Non-pigmented ciliary epithelial cell (primary cell): ENCODE measurements around the gene FOXN3.

Experiments used
- DNase-seq: peaks from one replicate; pipeline ENCODE4 v3.0.0-alpha.2; 2010; ENCODE audit warnings: low read depth

FOXN3 gene, protein sequence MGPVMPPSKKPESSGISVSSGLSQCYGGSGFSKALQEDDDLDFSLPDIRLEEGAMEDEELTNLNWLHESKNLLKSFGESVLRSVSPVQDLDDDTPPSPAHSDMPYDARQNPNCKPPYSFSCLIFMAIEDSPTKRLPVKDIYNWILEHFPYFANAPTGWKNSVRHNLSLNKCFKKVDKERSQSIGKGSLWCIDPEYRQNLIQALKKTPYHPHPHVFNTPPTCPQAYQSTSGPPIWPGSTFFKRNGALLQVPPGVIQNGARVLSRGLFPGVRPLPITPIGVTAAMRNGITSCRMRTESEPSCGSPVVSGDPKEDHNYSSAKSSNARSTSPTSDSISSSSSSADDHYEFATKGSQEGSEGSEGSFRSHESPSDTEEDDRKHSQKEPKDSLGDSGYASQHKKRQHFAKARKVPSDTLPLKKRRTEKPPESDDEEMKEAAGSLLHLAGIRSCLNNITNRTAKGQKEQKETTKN

DNA sequence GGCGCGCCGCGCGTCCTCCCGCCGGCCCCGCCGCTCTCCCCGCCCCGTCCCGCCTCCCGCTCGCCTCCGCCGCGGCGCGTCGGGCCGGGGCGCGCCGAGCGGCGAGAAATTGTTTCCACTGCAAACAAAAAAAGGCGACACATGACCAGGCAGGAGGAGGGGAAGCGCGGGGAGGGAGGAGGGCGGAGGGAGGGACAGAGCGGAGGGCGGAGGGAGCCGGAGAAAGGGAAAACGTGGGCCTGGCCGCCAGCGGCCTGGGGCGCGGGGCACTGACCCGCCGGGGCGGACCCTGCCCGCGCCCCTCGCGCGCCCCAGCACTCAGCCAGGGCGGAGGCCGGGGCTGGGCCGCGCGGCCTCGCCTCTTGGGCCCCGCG is at the start of gene FOXN3:
Gene FOXN3, minus strand, starts transcription at position 143 of the 374 bp plus-strand sequence. CDS start 4,757 bp downstream, outside the sequence.
- DNase-seq, result no peak

DNA sequence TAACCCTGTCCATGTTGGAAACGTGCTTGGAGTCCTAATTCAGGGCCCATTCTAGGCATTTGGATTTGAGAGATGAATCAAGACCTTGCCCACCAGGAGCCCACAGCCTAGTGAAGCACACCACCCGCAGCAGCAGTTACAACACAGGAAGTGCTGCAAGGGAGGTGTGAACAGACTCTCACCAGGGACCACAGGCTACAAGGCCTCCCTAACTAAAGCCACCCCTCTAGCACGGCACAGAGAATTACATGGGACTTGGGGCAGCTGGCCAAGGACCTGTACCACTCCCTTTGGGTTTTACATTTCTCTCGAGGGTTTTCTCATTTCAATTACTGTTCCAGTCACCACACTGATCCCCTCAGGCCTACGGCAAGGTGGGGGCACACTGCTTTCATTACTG is 49.5 kb upstream of the FOXN3 start:
- DNase-seq, result no peak

DNA sequence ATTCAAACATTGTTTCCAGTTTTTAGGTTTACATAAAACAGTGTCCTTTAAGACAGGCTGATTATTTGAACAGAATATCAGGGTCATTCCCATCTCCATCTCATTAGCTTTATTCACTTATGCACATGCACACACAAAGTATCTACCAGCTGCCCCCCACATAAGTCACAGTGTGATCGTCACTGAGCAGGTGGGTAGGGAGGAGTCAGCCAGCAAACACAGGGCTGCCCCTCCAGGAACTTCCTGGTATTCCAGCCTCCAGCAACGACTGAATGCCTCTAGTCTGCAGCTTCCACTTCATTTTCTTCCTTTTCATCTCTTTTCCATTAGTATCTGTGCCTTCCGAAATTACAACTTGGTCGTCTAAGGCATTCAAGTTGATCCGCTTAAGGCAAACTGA is 48.8 kb upstream of the FOXN3 start:
- no peak for DNase-seq

DNA sequence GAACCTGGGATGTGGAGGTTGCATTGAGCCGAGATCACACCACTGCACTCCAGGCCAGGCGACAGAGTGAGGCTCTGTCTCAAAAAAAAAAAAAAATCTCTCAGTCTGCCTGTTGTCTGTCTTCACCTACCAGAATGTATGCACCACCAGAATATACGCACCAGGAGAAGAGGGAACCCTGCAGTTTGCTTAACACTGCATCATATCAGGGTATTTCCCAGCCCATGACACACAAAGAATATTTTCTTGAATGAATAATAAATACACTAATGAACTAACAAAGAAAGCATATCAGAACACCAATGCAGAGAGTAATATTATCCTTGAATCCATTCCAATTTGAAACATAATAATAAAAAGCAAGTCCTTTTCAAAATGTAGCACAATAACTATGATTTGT is 44.2 kb upstream of the FOXN3 start:
- no peak for DNase-seq

DNA sequence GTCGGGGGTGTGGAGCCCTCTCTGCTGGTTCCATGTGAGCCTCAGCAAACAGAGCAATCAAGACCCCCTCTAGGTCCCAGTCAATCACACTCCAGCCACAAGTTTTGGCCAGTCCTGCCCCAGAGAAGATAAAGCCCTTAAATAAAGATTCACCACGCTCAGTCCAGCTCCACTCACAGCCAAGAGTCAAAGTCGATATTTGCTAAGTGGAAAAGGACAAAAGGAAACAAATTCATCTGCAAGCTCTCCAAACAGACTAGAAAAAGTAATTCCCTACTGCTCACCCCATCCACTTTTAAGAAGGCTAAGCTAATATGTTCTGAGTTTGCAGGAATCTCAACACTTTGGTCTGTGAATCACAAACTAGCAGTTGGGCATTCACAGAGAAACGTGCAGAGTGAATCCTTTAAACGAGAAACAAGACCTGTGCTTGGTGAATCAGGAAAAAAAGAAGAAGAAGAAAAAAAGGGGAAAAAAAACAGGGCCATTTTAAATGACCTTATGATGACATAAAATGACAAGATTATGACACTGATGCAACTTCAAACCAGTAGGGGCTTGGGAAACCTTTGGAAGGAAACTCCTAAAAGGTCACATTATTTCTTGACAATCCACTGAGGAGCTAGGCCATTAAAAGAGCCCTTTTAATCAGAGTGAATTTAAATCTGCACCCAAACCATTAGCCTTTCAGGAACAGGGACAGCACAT is 41.8 kb upstream of the FOXN3 start:
- DNase-seq, result no peak

DNA sequence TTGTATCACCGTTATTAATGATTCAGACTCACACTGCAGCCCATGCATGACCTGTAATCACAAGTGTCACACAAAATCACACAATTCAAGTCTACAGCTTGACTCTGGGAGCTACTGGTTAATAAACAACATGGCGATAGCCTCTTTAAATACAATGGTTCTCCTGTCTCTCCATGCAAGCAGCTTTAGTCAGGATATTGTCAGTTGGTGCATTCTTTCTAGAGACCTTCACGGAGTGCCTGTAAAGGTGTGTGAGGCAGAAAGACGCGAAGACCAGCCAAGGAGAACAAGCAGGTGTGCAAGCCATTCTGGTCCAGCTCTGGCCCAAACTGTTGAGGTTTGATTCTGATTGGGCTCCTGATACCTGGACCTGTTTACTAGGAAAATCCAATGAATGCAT is 40.0 kb upstream of the FOXN3 start:
- DNase-seq, result no peak

DNA sequence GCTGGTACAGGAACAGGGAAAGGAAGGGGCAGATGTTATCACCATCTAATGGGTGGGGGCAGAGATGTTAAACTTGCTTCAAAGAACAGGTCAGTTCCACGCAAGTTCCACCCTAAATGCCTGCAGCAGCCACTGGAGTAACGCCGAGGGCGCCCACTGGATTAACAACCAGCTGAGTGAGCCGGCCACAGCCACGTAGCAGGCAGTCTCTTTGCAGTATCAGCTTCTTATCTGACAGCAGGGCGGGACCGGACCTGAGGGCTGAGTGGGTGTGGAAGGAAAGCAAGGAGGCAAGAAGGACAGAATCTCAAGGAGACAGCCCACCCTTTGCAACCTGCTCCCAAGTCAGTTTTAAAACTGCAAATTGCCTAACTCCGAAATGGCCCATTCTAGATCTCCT is 38.4 kb upstream of the FOXN3 start:
- no peak for DNase-seq

DNA sequence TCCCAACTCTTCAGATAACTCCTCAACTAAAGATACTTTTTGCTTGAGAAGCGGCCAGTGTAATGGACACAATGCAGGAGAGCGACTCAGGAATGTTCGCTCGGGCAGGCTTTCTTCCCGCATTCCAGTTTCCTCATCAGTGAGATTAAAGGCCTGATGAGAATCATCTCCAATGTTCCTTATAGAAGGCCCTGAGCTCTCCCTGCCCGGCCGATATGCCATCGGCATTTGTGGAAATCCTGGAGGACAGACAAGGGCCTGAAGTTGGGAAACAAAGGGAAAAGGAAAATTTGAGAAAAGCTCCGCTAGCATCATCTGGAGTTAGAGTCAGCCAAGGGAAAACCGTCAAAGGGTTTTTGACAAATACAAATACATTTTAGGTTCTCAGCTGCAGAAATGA is 38.0 kb upstream of the FOXN3 start:
- DNase-seq, result no peak

DNA sequence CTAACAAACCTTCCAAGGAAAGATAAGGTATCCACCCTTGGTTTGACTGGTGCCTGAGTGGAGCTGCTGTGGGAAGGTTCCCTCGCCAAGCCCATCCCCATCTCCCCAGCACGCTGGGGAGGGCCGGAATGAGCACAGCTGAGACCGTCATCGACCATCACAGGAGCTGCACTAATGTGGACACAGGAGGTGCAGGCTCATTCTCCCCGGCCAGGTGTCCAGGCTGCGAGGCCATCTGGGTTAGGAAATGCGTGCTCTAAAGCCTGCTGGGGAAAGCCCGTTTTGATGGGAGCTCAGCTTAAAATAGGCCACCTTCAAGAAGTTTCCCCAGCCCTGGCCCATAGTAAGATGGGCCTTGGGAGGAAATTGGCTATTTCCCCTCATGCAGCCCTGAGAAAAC is 35.2 kb upstream of the FOXN3 start:
- no peak for DNase-seq

DNA sequence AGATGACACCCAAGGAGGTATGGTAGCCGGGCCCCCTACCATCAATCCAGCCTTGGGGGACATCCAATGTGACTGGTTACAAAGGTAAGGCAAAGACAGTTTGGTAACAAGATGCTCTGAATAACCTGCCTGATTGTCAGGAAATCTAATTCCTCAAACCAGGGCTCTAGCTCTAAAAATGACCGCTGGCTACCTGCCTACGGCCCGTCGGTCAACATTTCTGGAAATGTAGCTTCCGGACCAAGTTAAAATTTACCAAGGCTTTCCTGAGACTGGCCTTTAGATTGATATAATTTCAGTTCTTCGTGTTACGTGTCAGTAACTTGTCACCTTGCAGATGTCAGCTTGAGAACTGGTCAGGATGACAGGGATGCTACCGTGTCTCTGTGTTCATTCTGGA is 34.2 kb upstream of the FOXN3 start:
- no peak for DNase-seq

DNA sequence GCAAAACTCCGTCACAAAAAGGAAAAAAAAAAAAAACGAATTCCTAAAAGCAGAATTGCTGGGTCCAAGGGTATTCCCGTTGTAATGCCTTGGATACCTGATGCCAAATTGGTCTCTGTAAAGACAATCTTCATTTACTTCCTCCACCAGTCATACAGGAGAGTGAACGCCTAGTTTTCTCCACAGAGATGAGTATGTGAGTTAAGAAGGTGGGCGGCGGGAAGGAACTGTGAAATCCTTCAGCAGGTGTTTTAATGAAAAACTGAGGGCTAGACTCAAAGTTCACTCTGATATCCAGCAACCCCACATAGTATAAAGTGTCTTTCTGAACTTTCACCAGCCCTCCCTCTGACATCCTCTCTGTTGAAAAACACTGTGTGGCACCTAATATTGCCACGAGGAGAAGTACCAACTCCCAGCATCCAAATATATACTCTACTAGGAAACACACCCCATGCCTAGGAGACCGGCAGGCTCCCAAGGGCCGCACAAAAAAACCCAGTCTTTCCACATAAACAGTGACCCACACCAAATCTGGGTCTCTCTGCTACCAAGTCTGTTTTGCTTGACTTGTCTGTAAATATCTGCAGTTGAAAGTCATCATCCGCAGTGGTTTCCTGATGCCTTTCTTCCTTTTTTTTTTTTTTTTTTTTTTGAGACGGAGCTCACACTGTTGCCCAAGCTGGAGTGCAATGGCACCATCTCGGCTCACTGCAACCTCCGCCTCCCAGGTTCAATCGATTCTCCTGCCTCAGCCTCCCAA is 30.3 kb upstream of the FOXN3 start:
- DNase-seq, result no peak

DNA sequence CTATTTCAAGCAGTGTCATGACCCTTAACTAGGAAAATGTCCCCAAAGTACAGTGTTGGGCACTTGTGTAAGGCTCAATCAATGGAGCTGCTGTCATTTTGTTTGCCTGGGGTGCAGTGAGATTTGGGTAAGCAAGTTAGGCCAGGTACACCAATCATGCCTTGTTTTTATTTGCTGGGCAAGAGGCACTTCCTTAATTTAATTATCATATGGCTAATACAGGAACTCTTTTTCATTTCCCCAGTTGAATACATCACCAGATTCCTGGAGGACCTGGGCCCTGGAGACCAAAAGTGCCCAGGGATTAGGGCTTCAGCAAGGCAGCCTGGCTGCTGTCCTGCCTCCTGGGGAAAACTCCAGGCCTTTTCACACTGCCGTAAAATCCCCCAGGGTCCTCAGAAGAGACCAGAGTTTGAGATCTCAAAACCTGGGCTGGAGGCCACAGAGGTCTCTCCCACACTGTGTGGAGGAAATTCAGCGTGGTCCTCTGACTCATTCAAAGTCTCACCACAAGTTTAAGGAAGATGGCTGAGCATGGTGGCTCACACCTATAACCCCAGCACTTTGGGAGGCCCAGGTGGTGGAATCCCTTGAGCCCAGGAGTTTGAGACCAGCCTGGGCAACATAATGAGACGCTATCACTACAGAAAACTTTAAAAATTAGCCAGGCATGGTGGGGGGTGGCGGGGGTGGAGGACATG is 28.4 kb upstream of the FOXN3 start:
- no peak for DNase-seq

DNA sequence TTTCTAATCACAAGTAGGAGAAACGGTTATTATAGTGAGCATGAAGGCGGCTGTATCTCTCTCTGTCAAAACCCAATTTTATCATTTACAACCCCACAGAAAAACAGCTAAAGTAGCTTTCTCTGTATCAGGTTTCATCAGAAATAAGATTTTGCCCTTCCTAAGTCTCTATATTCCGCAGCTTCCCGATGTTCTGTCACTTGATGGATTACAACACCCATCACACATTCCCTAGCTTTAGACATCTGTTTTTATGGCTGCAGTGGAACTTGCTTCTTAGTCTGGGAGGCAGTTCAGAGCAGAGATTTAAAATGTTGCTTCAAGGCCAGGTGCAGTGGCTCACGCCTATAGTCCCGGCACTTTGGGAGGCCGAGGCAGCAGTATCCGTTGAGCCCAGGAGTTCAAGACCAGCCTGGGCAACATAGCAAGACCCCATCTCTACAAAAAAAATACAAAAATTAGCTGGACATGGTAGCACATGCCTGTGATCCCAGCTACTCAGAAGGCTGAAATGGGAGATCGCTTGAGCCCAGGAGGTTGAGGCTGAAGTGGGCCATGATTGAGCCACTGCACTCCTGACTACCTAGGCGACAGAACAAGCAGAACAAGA is 27.6 kb upstream of the FOXN3 start:
- DNase-seq, result no peak

DNA sequence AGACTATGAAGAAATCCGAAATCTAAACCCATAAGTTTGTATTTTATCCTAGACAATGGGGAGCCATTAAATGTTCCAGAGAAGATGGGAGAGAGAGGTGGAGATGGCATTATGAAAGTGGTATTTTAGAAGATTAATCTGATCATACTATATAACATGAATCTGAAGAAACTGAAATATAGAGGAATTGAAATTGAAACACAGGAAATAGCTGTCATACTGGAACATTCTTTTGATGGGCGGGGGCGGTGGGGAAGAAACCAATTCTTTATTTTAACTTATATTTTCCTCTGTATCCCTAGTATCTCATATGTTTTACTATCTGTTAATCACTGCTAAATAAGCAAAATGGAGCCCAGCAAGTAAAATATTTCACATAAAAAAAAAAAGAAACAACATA is 27.0 kb upstream of the FOXN3 start:
- no peak for DNase-seq

DNA sequence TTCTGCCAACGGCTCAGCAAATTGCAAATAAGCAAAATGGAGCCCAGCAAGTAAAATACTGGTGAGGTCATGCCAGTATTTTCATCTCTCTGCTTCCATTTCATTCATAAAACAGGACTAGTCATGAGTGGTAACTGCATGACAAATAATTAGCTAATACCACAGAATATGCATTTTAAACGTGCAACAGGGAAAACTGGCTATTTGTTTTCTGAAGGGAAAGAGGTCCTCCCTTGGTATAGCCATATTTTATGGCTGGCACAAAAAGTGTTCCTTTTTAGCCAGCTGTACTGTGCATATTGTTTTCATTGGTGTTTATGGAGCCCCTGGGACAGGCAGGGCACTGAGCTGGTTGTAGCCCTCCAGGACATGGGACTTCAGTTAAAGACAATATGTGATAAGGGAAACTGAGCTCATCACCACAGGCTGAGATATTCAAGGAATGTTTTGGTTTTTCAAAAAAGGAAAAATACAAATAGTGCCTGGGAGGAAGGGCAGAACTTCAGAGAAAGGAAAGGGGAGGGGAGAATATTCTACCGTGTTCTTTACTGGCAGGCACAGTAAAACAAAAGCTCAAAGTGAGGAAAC is 26.1 kb upstream of the FOXN3 start:
- DNase-seq, result no peak

DNA sequence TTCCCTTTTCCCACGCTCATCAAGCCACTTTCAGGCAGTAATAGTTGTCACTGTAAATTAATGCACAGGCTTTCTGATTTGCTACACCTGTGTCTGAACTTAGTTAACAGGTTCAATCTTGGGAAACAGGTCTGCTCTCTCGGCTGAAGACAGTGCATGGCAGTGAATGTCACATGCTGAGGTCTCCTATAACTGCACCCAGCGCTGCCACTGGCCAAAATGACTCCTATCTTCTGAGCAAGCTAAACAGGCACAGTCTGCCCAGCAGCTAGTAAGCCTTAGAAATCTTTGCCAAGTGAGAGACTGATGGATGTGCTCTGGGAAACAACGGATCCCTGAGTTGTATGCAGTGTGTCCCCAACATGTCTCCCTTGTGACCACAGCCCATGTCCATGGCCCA is 25.2 kb upstream of the FOXN3 start:
- no peak for DNase-seq

DNA sequence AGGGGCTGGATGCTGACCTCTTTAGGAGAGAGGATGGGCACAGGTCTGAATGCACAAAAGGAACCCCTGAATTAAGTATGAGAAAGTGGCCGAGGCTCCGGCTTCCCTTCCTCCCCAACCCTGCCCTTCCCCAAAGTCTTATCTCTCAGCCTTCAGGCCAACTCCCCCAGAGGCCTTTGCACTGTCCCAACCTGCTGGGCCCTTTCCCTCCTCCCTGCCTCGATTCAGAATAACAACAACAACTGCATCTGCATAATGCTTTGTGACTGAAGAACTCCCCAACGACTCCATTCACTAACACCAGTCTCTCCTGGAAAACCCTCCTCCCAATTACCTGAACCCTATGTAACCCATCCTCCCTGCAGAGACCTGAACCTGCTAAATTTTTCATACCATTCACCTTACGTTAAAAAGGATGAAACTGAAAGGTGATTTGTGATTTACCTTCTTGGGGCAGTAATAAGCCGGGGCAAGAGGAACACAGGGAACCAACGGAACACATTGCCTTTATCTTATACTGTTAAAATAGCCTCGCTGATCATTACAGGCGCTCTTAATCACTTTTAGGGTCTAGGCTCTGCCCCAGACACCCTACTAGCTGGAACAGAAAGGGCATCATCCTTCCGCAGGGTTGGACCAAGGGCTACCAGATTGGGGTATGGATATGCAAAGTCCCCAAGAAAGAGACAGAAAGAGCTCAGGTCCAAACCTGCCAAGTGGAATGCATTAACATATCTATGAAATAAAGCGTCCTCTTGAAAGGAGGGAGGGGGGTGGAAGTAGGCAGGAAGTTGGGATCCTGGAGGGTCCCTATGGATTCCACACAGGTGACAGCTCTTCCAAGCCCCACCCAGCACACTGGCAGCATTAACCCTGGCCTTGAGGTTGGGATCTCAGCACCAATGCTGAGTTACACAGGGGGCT is 24.2 kb upstream of the FOXN3 start:
- DNase-seq, result no peak

DNA sequence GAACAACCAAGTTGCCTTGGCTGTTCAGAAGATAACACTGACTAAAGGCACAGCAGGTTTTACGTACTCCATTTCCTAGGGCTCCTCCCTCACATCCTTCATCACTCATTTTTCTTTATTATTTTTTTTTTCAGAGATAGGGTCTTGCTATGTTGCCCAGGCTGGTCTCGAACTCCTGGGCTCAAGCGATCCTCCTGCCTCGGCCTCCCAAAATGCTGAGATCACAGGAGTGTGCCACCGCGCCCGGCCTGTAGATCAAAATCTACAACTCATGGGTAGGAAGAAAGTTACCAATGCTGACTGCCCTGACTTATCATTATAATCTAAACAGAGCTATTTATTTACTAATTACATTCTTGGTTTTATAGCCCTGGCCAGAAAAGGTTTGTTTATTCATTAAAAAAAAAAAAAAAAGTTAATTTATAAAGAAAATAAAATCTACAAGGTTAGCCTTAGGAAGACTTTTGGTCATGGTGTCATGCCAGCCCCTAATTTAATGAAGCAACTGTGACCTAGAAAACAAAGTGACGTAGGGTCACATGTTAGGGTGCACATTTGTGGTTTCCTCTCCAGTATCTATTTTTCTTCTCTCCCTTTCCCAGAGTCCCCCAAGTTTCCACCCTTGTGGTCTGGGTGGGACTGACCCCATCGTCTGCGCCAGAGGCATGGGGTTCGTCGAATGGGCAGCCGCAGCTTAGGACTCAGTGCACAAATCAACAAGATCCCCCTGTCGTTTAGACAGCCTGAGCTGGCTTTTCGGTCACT is 19.0 kb upstream of the FOXN3 start:
- DNase-seq, result no peak

DNA sequence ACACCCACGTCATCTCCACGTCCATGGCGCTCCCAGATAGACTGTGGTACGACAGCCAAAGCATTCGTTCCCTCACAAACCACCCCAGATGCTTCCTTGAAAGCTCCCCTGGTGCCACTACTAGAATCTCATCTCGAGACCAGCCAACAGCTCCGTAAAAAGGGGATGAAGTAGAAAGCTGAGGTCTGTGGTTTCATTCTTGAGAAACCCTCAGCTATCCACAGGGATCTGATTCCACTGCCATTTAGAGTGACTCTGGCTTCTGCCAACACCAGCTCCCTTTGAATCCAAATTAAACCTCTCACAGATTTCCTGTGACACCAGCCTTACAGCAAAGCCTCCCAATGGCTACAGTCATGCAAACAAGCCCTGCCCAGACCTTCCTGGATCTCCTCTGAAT is 18.5 kb upstream of the FOXN3 start:
- no peak for DNase-seq

DNA sequence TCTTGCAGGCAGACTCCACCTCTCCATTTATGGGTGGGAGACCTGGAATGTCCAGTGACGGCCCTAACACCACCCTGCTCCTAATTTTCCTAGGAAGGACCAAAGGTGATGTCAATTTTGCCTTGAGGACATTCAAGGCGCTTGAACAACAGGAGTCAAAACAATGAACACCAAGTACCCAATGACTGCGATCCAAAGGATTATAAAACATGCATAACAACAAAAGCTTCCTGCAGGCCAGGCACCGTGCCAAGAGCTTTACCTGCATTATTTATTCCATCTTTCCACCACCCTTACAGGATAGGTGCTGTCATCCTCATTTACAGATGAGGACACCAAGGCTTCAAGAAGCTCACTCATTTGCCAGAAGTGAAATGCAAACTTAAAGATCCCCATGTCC is 15.2 kb upstream of the FOXN3 start:
- DNase-seq, result no peak
